Chondrocyte (in vitro differentiated cells): ENCODE measurements around the gene SYNPR. TPM values are rescaled to one million over a fixed set of nuclear protein-coding genes. Genes with fewer than 3 reads are reported as not detected.

Experiments used
- DNase-seq: peaks from one replicate; pipeline ENCODE4 v3.0.0; 2021; ENCODE audit warnings: mixed read lengths, low spot score
- H3K27ac Mint-ChIP-seq: one replicate; pipeline ENCODE4 v1.8.0; 2021; ENCODE audit warnings: mild to moderate bottlenecking, moderate library complexity, mixed read lengths; ENCODE audit not compliant: unreplicated experiment
- H3K27me3 Mint-ChIP-seq: 2 replicates; pipeline ENCODE4 v1.8.0; 2021; ENCODE audit warnings: low read depth, mixed read lengths
- H3K36me3 Mint-ChIP-seq: 2 replicates; pipeline ENCODE4 v1.8.0; 2021; ENCODE audit warnings: low read depth, mixed read lengths
- H3K4me1 Mint-ChIP-seq: 2 replicates; pipeline ENCODE4 v1.8.0; 2021; ENCODE audit warnings: low read depth, mild to moderate bottlenecking, mixed read lengths
- H3K4me3 Mint-ChIP-seq: one replicate; pipeline ENCODE4 v1.8.0; 2021; ENCODE audit warnings: mild to moderate bottlenecking, moderate library complexity, mixed read lengths; ENCODE audit not compliant: unreplicated experiment
- H3K9me3 Mint-ChIP-seq: 2 replicates; pipeline ENCODE4 v1.8.0; 2021; ENCODE audit warnings: low read depth, mixed read lengths
- total RNA-seq: library from RNA; stranded (reverse); gene quantifications from 3 replicates; pipeline ENCODE4 v1.2.1, GENCODE V29; 2021
- TF ChIP-seq, protein P1 (sequence below): fragments of 200-600 bp; sonication (generic); IDR thresholded peaks from 2 replicates; pipeline ENCODE4 v1.5.0; 2021; ENCODE audit warnings: antibody characterized with exemption, mild to moderate bottlenecking, moderate library complexity

Gene SYNPR
- total RNA-seq, 1 donor from 2014 or later: not detected

GRCh38 chr3:63470745-63471144 is 192.6 kb downstream of the SYNPR start:
- DNase-seq: no peak
- peaks cover 5% of the 10 kb centered on the region for H3K27me3 Mint-ChIP-seq
- TF ChIP-seq, protein P1, sequence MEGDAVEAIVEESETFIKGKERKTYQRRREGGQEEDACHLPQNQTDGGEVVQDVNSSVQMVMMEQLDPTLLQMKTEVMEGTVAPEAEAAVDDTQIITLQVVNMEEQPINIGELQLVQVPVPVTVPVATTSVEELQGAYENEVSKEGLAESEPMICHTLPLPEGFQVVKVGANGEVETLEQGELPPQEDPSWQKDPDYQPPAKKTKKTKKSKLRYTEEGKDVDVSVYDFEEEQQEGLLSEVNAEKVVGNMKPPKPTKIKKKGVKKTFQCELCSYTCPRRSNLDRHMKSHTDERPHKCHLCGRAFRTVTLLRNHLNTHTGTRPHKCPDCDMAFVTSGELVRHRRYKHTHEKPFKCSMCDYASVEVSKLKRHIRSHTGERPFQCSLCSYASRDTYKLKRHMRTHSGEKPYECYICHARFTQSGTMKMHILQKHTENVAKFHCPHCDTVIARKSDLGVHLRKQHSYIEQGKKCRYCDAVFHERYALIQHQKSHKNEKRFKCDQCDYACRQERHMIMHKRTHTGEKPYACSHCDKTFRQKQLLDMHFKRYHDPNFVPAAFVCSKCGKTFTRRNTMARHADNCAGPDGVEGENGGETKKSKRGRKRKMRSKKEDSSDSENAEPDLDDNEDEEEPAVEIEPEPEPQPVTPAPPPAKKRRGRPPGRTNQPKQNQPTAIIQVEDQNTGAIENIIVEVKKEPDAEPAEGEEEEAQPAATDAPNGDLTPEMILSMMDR: no peak
- H3K9me3 Mint-ChIP-seq: no peaks in the 10 kb centered on the region
- no peak overlapping the region for H3K27ac Mint-ChIP-seq
- no peak overlapping the region for H3K4me3 Mint-ChIP-seq
- no peaks in the 10 kb centered on the region for H3K4me1 Mint-ChIP-seq
- no peaks in the 10 kb centered on the region for H3K36me3 Mint-ChIP-seq

GRCh38 chr3:63471781-63472180 is 193.7 kb downstream of the SYNPR start:
- Mint-ChIP-seq H3K27me3 (peaks cover 3% of the 10 kb centered on the region), H3K27ac (no peak overlapping the region), H3K9me3 (no peaks in the 10 kb centered on the region), H3K4me3 (no peak overlapping the region), H3K4me1 (no peaks in the 10 kb centered on the region), H3K36me3 (no peaks in the 10 kb centered on the region)
- TF ChIP-seq, protein P1: no peak
- no peak for DNase-seq

DNA sequence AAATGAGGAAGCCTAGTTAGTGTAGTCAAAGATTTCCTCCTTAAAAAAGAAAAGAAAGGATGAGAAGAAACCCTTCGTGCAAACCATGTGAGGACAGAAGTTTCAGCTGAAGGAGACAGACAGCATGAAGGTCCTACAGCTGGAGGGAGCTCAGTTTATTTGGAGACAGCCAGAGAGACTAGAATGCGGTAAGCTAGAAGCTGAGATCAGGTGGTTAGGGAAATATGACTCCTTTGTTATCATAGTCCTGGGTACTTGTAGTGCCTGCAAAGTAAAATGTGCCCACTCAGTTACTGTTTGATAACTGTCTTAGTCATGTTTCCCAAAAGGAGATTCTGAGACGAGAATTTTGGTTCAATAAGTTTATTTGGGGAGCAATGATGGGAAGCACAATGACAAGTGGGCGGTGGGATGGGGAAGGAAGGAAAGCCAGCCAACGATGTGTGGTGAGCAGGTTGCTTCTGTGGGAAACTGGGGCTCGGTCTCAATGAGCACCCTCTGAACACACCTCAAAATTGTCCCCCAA is 195.6 kb downstream of the SYNPR start:
- no peaks in the 10 kb centered on the region for H3K4me1 Mint-ChIP-seq
- TF ChIP-seq, protein P1: no peak

GRCh38 chr3:63474828-63475518 is 196.9 kb downstream of the SYNPR start:
- Mint-ChIP-seq H3K36me3 (no peaks in the 10 kb centered on the region), H3K27me3 (peaks cover 3% of the 10 kb centered on the region), H3K4me1 (no peaks in the 10 kb centered on the region), H3K9me3 (no peaks in the 10 kb centered on the region), H3K4me3 (no peak overlapping the region), H3K27ac (no peak overlapping the region)
- TF ChIP-seq, protein P1: no peak
- DNase-seq: no peak

More for the DNA sequence above, 195.6 kb downstream of the SYNPR start:
- Mint-ChIP-seq H3K9me3 (no peaks in the 10 kb centered on the region), H3K27me3 (peaks cover 3% of the 10 kb centered on the region), H3K27ac (no peak overlapping the region), H3K4me3 (no peak overlapping the region), H3K36me3 (no peaks in the 10 kb centered on the region)
- DNase-seq: no peak

DNA sequence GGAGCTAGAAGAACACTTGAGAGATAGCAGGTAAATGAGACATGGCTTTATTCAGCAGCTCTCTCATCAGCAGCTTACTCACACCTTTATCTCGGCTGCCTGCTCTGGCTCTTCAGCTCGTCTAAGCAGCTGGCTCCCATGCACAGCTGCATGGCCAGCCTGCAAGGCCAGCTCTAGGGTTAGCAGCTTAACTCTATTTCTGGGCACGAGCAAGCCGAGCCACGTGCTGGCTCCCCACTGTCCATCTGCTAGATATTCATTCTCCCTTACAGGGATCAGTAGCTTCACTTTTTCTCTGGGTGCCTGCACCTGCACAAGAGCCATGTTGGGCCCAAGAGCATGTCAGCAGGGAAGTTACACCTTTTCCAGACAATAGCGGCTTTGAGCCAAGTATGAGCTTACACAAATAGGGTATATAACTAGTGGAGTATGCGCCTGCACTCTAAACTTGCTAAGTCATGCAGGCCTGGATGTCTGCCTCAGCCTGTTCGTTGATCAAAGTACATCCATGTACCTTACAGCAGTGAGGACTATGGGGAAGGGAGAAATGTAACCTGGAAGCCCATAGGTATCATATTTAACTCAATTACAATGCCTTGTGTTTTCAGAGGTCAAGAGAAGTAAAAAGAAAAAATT is 199.5 kb downstream of the SYNPR start:
- TF ChIP-seq, protein P1: no peak
- no peaks in the 10 kb centered on the region for H3K4me1 Mint-ChIP-seq
- no peaks in the 10 kb centered on the region for H3K9me3 Mint-ChIP-seq
- no peak overlapping the region for H3K4me3 Mint-ChIP-seq
- H3K27ac Mint-ChIP-seq: no peak overlapping the region
- H3K27me3 Mint-ChIP-seq: peaks cover 2% of the 10 kb centered on the region
- no peaks in the 10 kb centered on the region for H3K36me3 Mint-ChIP-seq
- peak; percentile 37 for DNase-seq
